22Rv1 (cell line): Measurements from ENCODE around the gene TTLL5.

Experiments
- H3K27ac ChIP-seq: fragments of 450-650 bp; 2 replicates; pipeline ENCODE4 v1.5.1; 2017
- ZFX ChIP-seq: fragments of 450-650 bp; IDR thresholded peaks from 2 replicates; pipeline ENCODE4 v1.6.1; 2017; ENCODE audit warnings: antibody characterized with exemption, borderline replicate concordance
- TF ChIP-seq, protein P1 (sequence below): fragments of 450-650 bp; IDR thresholded peaks from 2 replicates; pipeline ENCODE4 v1.5.1; 2017; ENCODE audit warnings: mild to moderate bottlenecking

Gene TTLL5

DNA sequence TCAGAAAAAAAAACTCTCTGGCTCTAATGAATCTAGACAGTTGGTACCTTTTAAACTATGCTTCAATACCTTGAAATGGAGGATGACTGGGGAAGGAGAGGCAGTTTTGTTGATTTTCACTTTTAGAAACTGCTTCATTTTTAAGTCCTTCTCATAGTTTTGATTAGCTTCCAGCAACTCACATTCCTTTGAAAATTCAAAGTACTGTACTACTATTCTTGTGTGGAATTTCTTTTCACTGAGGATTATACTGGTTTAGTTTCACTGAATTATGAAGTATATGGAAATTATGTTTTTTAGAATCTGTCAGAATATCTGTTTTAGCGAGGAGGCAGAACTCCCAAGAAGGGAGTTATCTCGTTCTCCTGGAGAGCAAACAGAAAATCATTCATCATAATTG lies 204.5 kb downstream of the TTLL5 start:
- TF ChIP-seq ZFX, result no peak
- TF ChIP-seq, protein P1, sequence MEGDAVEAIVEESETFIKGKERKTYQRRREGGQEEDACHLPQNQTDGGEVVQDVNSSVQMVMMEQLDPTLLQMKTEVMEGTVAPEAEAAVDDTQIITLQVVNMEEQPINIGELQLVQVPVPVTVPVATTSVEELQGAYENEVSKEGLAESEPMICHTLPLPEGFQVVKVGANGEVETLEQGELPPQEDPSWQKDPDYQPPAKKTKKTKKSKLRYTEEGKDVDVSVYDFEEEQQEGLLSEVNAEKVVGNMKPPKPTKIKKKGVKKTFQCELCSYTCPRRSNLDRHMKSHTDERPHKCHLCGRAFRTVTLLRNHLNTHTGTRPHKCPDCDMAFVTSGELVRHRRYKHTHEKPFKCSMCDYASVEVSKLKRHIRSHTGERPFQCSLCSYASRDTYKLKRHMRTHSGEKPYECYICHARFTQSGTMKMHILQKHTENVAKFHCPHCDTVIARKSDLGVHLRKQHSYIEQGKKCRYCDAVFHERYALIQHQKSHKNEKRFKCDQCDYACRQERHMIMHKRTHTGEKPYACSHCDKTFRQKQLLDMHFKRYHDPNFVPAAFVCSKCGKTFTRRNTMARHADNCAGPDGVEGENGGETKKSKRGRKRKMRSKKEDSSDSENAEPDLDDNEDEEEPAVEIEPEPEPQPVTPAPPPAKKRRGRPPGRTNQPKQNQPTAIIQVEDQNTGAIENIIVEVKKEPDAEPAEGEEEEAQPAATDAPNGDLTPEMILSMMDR, result no peak
- H3K27ac ChIP-seq, result no peak overlapping the region

DNA sequence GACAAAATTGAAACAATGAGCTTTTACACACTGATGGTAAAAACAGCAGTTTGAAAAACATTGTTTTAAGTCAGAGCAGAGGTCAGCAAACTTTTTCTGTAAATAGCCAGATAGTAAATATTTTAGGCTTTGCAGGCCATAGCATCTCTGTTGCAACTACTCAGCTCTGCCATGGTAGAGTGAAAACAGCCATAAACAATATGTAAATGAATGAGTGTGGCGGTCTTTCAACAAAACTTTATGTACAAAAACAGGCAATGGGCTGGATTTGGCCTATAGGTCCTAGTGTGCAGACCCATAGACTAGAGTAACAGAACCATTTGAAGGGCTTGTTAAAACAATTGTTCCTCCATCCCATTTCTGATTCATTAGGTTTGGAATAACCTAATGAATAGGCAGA lies 205.9 kb downstream of the TTLL5 start:
- TF ChIP-seq, protein P1, result no peak
- no peak for TF ChIP-seq ZFX
- H3K27ac ChIP-seq, result no peak overlapping the region

DNA sequence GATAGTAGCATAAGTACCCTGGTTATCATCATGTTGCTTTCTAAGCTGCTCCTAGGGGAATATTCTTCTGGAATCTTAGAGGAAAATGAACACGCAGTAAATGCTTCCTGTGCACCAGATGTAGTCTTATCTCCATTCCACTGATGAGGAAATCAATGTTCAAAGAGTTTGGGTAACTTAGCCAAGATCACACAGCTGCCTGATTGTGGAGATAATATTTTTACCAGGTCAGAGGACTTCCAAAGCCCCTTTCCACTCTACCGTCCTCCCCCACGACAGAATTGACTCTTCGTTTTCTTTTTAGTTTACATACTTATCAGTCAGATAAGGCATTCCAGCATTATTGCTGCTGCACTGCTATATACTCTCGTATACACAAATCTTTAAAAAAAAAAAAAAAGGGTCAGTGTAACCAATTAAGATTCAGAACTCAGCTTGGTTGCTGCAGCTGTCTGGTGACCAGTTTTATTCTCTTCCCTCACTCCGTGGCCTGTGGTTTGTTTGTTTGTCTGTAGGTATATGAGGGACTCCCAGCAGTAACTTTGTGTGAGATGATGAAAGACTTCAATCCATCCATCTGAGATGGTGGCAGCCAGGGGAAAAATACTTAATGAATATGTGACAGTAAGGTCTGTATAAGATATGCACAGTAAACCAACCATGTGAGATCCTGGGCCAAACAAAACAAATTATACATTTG lies 210.3 kb downstream of the TTLL5 start:
- no peak overlapping the region for H3K27ac ChIP-seq

DNA sequence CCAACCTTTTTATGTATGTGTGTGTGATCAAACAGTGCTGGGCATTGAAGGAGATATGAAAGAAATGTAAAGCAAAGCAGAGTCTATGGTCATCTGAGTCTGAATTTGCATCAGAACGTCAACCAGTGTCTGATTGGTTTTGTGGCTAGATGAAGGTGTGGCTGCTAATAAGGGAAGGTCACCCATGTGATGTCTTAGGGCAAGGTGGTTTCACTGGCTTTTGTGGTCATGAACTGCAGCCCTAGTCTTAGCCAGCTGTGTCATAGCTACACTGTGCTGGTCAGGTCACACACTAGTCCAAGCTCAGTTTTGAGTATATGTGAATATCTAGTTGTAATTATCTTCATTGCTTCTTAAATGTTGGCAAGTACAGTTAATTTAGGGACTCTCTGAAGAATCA lies 214.9 kb downstream of the TTLL5 start:
- no peak overlapping the region for H3K27ac ChIP-seq
- TF ChIP-seq, protein P1, result no peak
- no peak for TF ChIP-seq ZFX

More for the DNA sequence above, 210.3 kb downstream of the TTLL5 start:
- TF ChIP-seq, protein P1, result no peak
- TF ChIP-seq ZFX, result no peak

DNA sequence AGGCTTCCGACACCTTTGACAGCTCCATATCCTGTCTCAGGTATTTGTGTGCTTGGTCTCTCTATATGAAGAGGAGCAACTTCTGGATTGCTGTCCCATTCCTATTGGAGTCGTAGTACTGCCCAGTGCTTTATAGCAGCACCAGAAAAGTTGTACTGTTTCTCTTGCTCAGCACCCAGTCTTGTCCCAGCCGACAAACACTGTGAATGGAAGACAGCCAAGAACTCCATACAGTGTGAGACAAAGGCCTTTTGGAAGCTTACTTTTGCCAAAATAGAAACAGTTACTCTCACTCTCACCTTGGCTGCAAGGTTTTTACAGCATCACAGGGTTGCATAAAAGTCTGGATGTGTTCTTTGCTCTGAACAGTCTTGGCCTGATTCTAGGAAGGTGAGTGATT lies 215.5 kb downstream of the TTLL5 start:
- TF ChIP-seq, protein P1, result no peak
- no peak for TF ChIP-seq ZFX
- no peak overlapping the region for H3K27ac ChIP-seq

DNA sequence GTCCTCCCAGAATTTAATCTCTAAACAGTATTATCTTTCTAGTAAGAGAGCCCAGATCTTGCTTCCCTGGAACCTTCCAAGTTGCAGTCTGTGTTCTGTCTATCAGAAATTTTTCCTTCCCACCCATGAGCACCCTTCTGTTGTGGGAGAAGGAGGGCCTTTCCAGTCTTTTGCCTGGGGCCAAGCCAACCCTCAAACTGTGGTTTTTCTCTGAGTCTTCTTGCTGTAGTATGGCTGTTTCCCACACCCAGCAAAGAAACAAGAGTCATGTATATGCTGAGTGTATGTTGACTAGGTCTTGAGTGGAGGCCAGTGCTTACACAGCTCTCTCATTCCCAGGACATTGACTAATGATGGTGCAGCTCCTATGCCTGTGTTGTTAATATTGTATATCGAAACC lies 216.2 kb downstream of the TTLL5 start:
- no peak overlapping the region for H3K27ac ChIP-seq
- no peak for TF ChIP-seq ZFX
- TF ChIP-seq, protein P1, result no peak

DNA sequence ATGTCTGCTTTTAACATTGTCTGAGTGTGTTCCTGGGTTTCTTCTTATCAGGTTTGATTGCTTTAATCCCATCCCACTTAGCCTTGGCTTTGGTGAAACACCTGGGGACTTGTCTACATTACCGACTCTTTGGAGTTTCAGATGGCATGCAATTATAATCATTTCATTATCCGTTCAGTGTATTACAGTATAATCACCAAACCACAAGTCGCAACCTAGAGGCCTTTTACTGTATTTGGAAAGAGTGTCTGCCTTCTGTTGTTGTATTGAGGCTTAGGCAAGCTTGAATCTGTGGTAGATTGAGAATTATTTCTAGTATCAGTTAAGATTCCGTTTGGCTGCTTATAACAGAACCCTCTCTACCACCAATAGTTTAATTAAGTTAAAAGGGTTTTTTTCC lies 216.8 kb downstream of the TTLL5 start:
- H3K27ac ChIP-seq, result no peak overlapping the region
- no peak for TF ChIP-seq ZFX
- TF ChIP-seq, protein P1, result no peak
